Left colon (tissue), 2 donors: ENCODE measurements around the gene SLFN13. TPM values are rescaled to one million over a fixed set of nuclear protein-coding genes. Genes with fewer than 3 reads are reported as not detected.
"Not testable (repeated sequence)": the region's sequence is repeated elsewhere in the genome, so short reads cannot be mapped to it uniquely, and the experiment has no call there.

Source experiments
- ATAC-seq: fragments of 200-7000 bp; cut with Tn5 transposase; one replicate; pipeline ENCODE4 v1.9.1; 2020; ENCODE audit warnings: mild to moderate bottlenecking, moderate library complexity
- DNase-seq, 2 donors: peaks; one replicate each; pipeline ENCODE4 v3.0.0-alpha.2; 2020
- intact Hi-C, 2 donors: fragments of 100-400 bp; cut with DNase I in 1 of 2; cut with micrococcal nuclease in 1 of 2; formaldehyde crosslinking; loops; one replicate each; pipeline versions ENCODE4 v1.11.2 to v1.14.0; 2022; cut with DNase I, micrococcal nuclease
- long read RNA-seq: library from polyadenylated mRNA; unstranded; transcript quantifications from one replicate; pipeline ENCODE4 v2.0.0, GENCODE V29; 2021
- total RNA-seq, 2 donors: library from RNA; stranded (reverse); fragmentation: NEBNext Ultra II Directional; extraction: Animal tissue kit (Norgen Biotek cat#: 25700); gene quantifications; one replicate each; pipeline ENCODE4 v1.2.1, GENCODE V29; 2021
- donor health status: DM: no; HTN: no; CAD: no.
- donor health status: DM: yes; HTN: yes; CAD: no.

Gene SLFN13
- 10 to 100 TPM in 1 of 2 donors, 1 to 10 TPM in 1; 8.6 to 12.5 TPM for total RNA-seq
- long read RNA-seq, partial matches to known transcripts: 0 of 1 reads
- long read RNA-seq, other reads (novel, unspliced or antisense): 1 of 1 reads

- DNase-seq (peak; percentile 83 to 91), ATAC-seq (peak; percentile 97)
- intact Hi-C loops: no loop called here
Measured at GRCh38 chr17:35448214-35448898, at the start of gene SLFN13. Gene SLFN13, minus strand, starts transcription at chr17:35448766. Its CDS starts 3,086 bp downstream, at chr17:35445680.

- intact Hi-C loops: no loop called here
- no peak for DNase-seq
- no peak for ATAC-seq
Measured at GRCh38 chr17:35496451-35497290, 48.1 kb upstream of the SLFN13 start.

GRCh38 chr17:35493040-35493439, 44.5 kb upstream of the SLFN13 start:
- DNase-seq (no peak), ATAC-seq (no peak)
- intact Hi-C loops: no loop called here

- DNase-seq: no peak
- no peak for ATAC-seq
- intact Hi-C loops: no loop called here
Measured at GRCh38 chr17:35491417-35491816, 42.9 kb upstream of the SLFN13 start.

- intact Hi-C loops: no loop called here
- ATAC-seq: no peak
- DNase-seq: no peak
Measured at GRCh38 chr17:35489944-35490343, 41.4 kb upstream of the SLFN13 start.

GRCh38 chr17:35488991-35489390, 40.4 kb upstream of the SLFN13 start:
- no peak for DNase-seq
- no peak for ATAC-seq
- intact Hi-C loops: no loop called here

- DNase-seq (peak; percentile 41 to 59), ATAC-seq (peak; percentile 38)
- intact Hi-C loops: no loop called here
Measured at GRCh38 chr17:35486920-35487732, 38.6 kb upstream of the SLFN13 start.

GRCh38 chr17:35479271-35479670, 30.7 kb upstream of the SLFN13 start:
- no peak for DNase-seq
- ATAC-seq: no peak
- intact Hi-C loops: no loop called here

- ATAC-seq (no peak), DNase-seq (no peak)
- intact Hi-C loops: no loop called here
Measured at GRCh38 chr17:35477248-35477647, 28.7 kb upstream of the SLFN13 start.

GRCh38 chr17:35476283-35476820, 27.8 kb upstream of the SLFN13 start:
- no peak for ATAC-seq
- no peak for DNase-seq
- intact Hi-C loops: no loop called here

GRCh38 chr17:35468475-35468874, 19.9 kb upstream of the SLFN13 start:
- ATAC-seq (no peak), DNase-seq (no peak)
- intact Hi-C loops: no loop called here

GRCh38 chr17:35467824-35468223, 19.3 kb upstream of the SLFN13 start:
- no peak for ATAC-seq
- DNase-seq: no peak
- intact Hi-C loops: no loop called here

- peak; percentile 99 for ATAC-seq
- peak; percentile 85 to 86 for DNase-seq
- intact Hi-C loops: no loop called here
Measured at GRCh38 chr17:35460354-35460851, 11.8 kb upstream of the SLFN13 start.

GRCh38 chr17:35454035-35454434, 5.5 kb upstream of the SLFN13 start:
- DNase-seq, intact Hi-C loops, ATAC-seq: not testable (repeated sequence)

- no peak for ATAC-seq
- DNase-seq: no peak
- intact Hi-C loops: no loop called here
Measured at GRCh38 chr17:35453171-35453570, 4.6 kb upstream of the SLFN13 start.

GRCh38 chr17:35449371-35449931, 885 bp upstream of the SLFN13 start:
- DNase-seq (peak; percentile 30 to 41), ATAC-seq (no peak)
- intact Hi-C loops: no loop called here

GRCh38 chr17:35448899-35449227, 297 bp upstream of the SLFN13 start:
- ATAC-seq (no peak), DNase-seq (no peak)
- intact Hi-C loops: no loop called here

GRCh38 chr17:35447499-35447898, 1.1 kb downstream of the SLFN13 start:
- ATAC-seq (no peak), DNase-seq (no peak)
- intact Hi-C loops: no loop called here

GRCh38 chr17:35438433-35438832, 10.1 kb downstream of the SLFN13 start:
- no peak for DNase-seq
- no peak for ATAC-seq
- intact Hi-C loops: no loop called here
